ENCODE results near the gene SFMBT2.

DNA sequence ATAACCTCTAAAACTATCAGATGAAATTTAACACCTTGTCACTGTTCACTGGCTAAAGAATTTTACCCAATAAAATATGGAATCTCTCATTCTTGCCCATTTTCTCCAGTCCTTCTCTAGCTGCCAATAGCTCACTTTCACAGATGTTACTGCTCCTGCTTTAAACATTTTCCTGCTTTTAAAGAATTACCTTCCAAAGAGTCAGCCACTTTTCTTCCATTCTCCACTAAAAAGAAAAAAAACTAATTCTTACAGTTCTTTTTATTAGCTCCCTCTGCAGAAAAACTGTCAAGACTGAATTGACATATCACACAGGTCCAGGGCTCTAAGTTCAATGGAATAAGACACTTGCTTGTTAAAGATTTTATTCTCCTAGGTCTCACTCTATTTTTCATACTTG, 114.8 kb downstream of the SFMBT2 start:
- TF ChIP-seq, protein P1, sequence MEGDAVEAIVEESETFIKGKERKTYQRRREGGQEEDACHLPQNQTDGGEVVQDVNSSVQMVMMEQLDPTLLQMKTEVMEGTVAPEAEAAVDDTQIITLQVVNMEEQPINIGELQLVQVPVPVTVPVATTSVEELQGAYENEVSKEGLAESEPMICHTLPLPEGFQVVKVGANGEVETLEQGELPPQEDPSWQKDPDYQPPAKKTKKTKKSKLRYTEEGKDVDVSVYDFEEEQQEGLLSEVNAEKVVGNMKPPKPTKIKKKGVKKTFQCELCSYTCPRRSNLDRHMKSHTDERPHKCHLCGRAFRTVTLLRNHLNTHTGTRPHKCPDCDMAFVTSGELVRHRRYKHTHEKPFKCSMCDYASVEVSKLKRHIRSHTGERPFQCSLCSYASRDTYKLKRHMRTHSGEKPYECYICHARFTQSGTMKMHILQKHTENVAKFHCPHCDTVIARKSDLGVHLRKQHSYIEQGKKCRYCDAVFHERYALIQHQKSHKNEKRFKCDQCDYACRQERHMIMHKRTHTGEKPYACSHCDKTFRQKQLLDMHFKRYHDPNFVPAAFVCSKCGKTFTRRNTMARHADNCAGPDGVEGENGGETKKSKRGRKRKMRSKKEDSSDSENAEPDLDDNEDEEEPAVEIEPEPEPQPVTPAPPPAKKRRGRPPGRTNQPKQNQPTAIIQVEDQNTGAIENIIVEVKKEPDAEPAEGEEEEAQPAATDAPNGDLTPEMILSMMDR (IDR thresholded peaks at IDR 0.05), result no peak
- TF ChIP-seq POLR2A (IDR thresholded peaks at IDR 0.05), result no peak

Measured in right lobe of liver (tissue), 4 donors.